MM.1S (cell line): ENCODE data around the gene DEFB110.

ENCODE experiments used
- DNase-seq: peaks from one replicate; pipeline ENCODE4 v3.0.0-alpha.2; 2015
- H2AFZ ChIP-seq: fragments of 300-600 bp; sonication (generic); 2 replicates; pipeline ENCODE4 v1.6.0; 2016; ENCODE audit warnings: antibody characterized with exemption, low read length
- H3F3A ChIP-seq: fragments of 300-600 bp; sonication (generic); 2 replicates; pipeline ENCODE4 v1.6.1; 2016; ENCODE audit warnings: mild to moderate bottlenecking, antibody characterized with exemption, low read length, moderate library complexity, mixed read lengths; ENCODE audit not compliant: insufficient read depth
- H3K27ac ChIP-seq: fragments of 300-600 bp; sonication (generic); 2 replicates; pipeline ENCODE4 v1.5.1; 2016; ENCODE audit warnings: mild to moderate bottlenecking, low read length
- H3K27me3 ChIP-seq: fragments of 300-600 bp; sonication (generic); replicated peaks from 2 replicates; pipeline ENCODE4 v1.6.0; 2016; ENCODE audit warnings: low read length; ENCODE audit not compliant: insufficient read depth
- H3K36me3 ChIP-seq: fragments of 300-600 bp; sonication (generic); replicated peaks from 2 replicates; pipeline ENCODE4 v1.6.1; 2016; ENCODE audit warnings: mild to moderate bottlenecking, low read length, mixed read lengths; ENCODE audit not compliant: insufficient read depth
- H3K4me1 ChIP-seq: fragments of 300-600 bp; sonication (generic); 2 replicates; pipeline ENCODE4 v1.6.1; 2016; ENCODE audit warnings: low read length, mixed read lengths
- H3K4me2 ChIP-seq: fragments of 300-600 bp; sonication (generic); 2 replicates; pipeline ENCODE4 v1.6.0; 2016; ENCODE audit warnings: low read depth, low read length
- H3K4me3 ChIP-seq: fragments of 300-600 bp; sonication (generic); 2 replicates; pipeline ENCODE4 v1.5.1; 2016; ENCODE audit warnings: low read length, mixed read lengths
- H3K79me2 ChIP-seq: fragments of 300-600 bp; sonication (generic); 2 replicates; pipeline ENCODE4 v1.6.1; 2016; ENCODE audit warnings: mixed run types, low read length, mixed read lengths
- H3K9ac ChIP-seq: fragments of 300-600 bp; sonication (generic); 2 replicates; pipeline ENCODE4 v1.6.1; 2016; ENCODE audit warnings: low read length, mixed read lengths
- H3K9me2 ChIP-seq: fragments of 300-600 bp; sonication (generic); replicated peaks from 2 replicates; pipeline ENCODE4 v1.6.1; 2016; ENCODE audit warnings: mild to moderate bottlenecking, low read length, mixed read lengths; ENCODE audit not compliant: insufficient read depth
- H3K9me3 ChIP-seq: fragments of 300-600 bp; sonication (generic); replicated peaks from 2 replicates; pipeline ENCODE4 v1.6.1; 2016; ENCODE audit warnings: mild to moderate bottlenecking, low read length, mixed read lengths; ENCODE audit not compliant: insufficient read depth
- H4K20me1 ChIP-seq: fragments of 300-600 bp; sonication (generic); 2 replicates; pipeline ENCODE4 v1.6.1; 2016; ENCODE audit warnings: mild to moderate bottlenecking, low read length, moderate library complexity, mixed read lengths; ENCODE audit not compliant: insufficient read depth
- EZH2 ChIP-seq: fragments of 300-600 bp; sonication (generic); optimal IDR thresholded peaks from 2 replicates; pipeline ENCODE3; 2017; ENCODE audit warnings: low read depth, mild to moderate bottlenecking, antibody characterized with exemption, low read length, mixed read lengths
- EZH2phosphoT487 ChIP-seq: fragments of 300-600 bp; sonication (generic); IDR thresholded peaks from 2 replicates; pipeline ENCODE4 v1.6.1; 2018; ENCODE audit warnings: antibody characterized with exemption, low read length
- TF ChIP-seq, protein P1 (sequence below): fragments of 300-600 bp; sonication (generic); IDR thresholded peaks from 2 replicates; pipeline ENCODE4 v1.5.1; 2016; ENCODE audit warnings: antibody characterized with exemption, low read length, mixed read lengths

Gene DEFB110

DNA sequence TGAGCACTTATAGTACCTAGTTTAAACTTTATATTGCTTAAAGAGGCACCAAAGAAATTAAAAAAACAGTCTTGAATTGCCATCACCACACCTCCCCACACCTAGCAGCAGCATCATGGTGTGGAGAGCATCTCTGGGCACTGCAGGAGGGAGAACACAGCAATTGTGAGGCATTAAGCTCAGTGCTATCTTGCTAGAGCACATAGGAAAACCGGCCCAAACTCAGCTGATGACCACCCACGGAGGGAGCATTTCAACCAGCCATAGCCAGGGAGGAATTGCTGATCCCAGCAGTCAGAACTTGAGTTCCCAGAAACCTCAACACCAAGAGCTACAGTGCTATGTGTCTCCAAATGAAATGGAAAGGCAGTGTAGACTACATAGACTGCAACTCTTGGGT, 32.9 kb downstream of the DEFB110 start:
- Histone ChIP-seq H3K79me2 (no peaks in the 10 kb centered on the region), H3K4me3 (no peak overlapping the region), H3K27me3 (no peaks in the 10 kb centered on the region), H3K4me2 (no peak overlapping the region), H3K36me3 (no peaks in the 10 kb centered on the region), H3K27ac (no peak overlapping the region), H4K20me1 (no peaks in the 10 kb centered on the region), H3K9me2 (no peaks in the 10 kb centered on the region), H3K4me1 (no peaks in the 10 kb centered on the region), H2AFZ (no peak overlapping the region), H3K9ac (no peak overlapping the region), H3F3A (no peaks in the 10 kb centered on the region), H3K9me3 (no peaks in the 10 kb centered on the region)
- TF ChIP-seq EZH2phosphoT487 = no peak
- no peak for TF ChIP-seq EZH2
- TF ChIP-seq, protein P1, sequence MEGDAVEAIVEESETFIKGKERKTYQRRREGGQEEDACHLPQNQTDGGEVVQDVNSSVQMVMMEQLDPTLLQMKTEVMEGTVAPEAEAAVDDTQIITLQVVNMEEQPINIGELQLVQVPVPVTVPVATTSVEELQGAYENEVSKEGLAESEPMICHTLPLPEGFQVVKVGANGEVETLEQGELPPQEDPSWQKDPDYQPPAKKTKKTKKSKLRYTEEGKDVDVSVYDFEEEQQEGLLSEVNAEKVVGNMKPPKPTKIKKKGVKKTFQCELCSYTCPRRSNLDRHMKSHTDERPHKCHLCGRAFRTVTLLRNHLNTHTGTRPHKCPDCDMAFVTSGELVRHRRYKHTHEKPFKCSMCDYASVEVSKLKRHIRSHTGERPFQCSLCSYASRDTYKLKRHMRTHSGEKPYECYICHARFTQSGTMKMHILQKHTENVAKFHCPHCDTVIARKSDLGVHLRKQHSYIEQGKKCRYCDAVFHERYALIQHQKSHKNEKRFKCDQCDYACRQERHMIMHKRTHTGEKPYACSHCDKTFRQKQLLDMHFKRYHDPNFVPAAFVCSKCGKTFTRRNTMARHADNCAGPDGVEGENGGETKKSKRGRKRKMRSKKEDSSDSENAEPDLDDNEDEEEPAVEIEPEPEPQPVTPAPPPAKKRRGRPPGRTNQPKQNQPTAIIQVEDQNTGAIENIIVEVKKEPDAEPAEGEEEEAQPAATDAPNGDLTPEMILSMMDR = no peak
- DNase-seq = no peak

DNA sequence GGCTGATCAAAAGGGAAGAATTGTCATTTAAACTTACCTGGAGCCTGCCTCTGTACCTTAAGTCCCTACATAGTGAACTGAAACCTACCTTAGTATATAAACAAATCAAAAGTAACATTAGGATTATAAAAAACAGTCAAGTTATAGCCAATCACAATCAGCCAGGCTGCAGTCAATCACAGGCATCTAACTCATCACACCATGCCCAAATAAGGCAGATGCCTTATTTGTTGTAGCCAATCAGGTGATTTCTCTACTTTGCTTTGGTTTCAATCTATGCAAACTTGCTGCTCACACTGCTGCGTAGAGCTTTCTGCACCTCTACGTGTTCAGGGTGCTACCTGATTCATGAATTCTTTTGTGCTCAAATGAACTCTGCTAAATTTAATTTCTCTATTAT, 34.0 kb downstream of the DEFB110 start:
- H3K36me3 ChIP-seq = no peaks in the 10 kb centered on the region
- H3K27ac ChIP-seq = no peak overlapping the region
- no peaks in the 10 kb centered on the region for H3K27me3 ChIP-seq
- no peaks in the 10 kb centered on the region for H4K20me1 ChIP-seq
- H3K4me1 ChIP-seq = no peaks in the 10 kb centered on the region
- H3K9me3 ChIP-seq = no peaks in the 10 kb centered on the region
- H3K4me2 ChIP-seq = no peak overlapping the region
- H2AFZ ChIP-seq = no peak overlapping the region
- TF ChIP-seq EZH2 = no peak
- no peak for TF ChIP-seq EZH2phosphoT487
- TF ChIP-seq, protein P1 = no peak
- no peaks in the 10 kb centered on the region for H3F3A ChIP-seq
- no peak overlapping the region for H3K4me3 ChIP-seq
- no peaks in the 10 kb centered on the region for H3K79me2 ChIP-seq
- H3K9ac ChIP-seq = no peak overlapping the region
- DNase-seq = no peak
- H3K9me2 ChIP-seq = no peaks in the 10 kb centered on the region

DNA sequence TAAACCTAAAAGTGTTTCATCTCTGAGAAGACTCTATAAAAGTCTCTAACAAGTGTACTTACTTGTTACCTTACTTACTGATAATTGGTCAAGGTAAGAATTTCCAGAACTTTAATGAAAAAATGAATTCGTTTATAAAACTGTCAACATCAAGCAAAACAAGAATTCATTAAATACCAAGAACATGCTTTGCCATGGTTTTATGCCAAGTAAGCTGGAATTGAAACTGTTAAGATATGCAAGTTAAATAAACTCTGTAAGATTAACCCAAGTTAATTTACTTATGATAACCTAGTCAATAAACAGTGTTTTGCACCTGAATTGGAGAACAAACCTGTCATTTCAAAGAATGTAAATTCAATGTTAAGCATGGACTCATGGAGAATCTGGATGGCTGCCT, 35.2 kb downstream of the DEFB110 start:
- DNase-seq = no peak
- TF ChIP-seq EZH2phosphoT487 (no peak), EZH2 (no peak)
- TF ChIP-seq, protein P1 = no peak

DNA sequence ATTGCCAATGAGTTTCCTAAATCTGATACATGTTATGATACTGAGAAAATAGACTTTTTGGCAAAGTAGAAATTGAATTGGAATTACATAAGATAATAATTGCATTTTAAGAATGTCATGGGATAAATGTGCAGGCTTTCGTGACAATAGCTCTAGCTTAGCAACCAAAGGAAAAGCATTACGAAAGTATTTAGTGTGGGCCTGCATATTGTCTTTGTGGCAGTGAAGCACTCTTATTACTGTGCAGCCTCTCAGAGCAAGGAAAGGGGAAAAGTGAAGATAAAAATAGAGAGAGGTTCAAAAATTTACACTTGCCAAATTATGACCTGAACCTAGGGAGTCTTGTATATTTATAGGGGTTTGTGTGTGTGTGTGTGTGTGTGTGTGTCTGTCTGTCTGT, 39.7 kb downstream of the DEFB110 start:
- Histone ChIP-seq H3K36me3 (no peaks in the 10 kb centered on the region), H3K4me1 (no peaks in the 10 kb centered on the region), H3K4me3 (no peak overlapping the region), H3F3A (no peaks in the 10 kb centered on the region), H3K9ac (no peak overlapping the region), H2AFZ (no peak overlapping the region), H3K79me2 (no peaks in the 10 kb centered on the region), H3K4me2 (no peak overlapping the region), H3K9me3 (no peaks in the 10 kb centered on the region), H4K20me1 (no peaks in the 10 kb centered on the region), H3K9me2 (no peaks in the 10 kb centered on the region), H3K27ac (no peak overlapping the region), H3K27me3 (no peaks in the 10 kb centered on the region)
- no peak for DNase-seq
- TF ChIP-seq, protein P1 = no peak
- TF ChIP-seq EZH2 = no peak
- no peak for TF ChIP-seq EZH2phosphoT487

More for the DNA sequence above, 35.2 kb downstream of the DEFB110 start:
- H4K20me1 ChIP-seq = no peaks in the 10 kb centered on the region
- H3K36me3 ChIP-seq = no peaks in the 10 kb centered on the region
- H3K9ac ChIP-seq = no peak overlapping the region
- no peak overlapping the region for H3K4me2 ChIP-seq
- no peaks in the 10 kb centered on the region for H3K79me2 ChIP-seq
- no peak overlapping the region for H3K4me3 ChIP-seq
- no peaks in the 10 kb centered on the region for H3F3A ChIP-seq
- H3K4me1 ChIP-seq = no peaks in the 10 kb centered on the region
- no peaks in the 10 kb centered on the region for H3K27me3 ChIP-seq
- H3K9me3 ChIP-seq = no peaks in the 10 kb centered on the region
- H2AFZ ChIP-seq = no peak overlapping the region
- H3K9me2 ChIP-seq = no peaks in the 10 kb centered on the region
- no peak overlapping the region for H3K27ac ChIP-seq
